IPS-20b (cell line): ENCODE data around the gene PCDHGA1.
A peak's percentile ranks its signal among the peaks of the same experiment; 100 is the strongest.
"Not testable (repeated sequence)": the region's sequence is repeated elsewhere in the genome, so short reads cannot be mapped to it uniquely, and the experiment has no call there.

ENCODE experiments used
- H3K27ac ChIP-seq: one replicate; pipeline ENCODE4 v1.5.1; 2013; ENCODE audit warnings: low read length
- H3K27me3 ChIP-seq: 2 replicates; pipeline ENCODE4 v1.6.1; 2013; ENCODE audit warnings: mild to moderate bottlenecking, low read length, inconsistent platforms; ENCODE audit not compliant: insufficient read depth
- H3K36me3 ChIP-seq: 2 replicates; pipeline ENCODE4 v1.6.1; 2013; ENCODE audit warnings: low read depth, mild to moderate bottlenecking, inconsistent platforms, low read length, moderate library complexity; ENCODE audit not compliant: insufficient read depth
- H3K4me1 ChIP-seq: 2 replicates; pipeline ENCODE4 v1.6.1; 2013; ENCODE audit warnings: mild to moderate bottlenecking, control low read depth, inconsistent platforms, low read length, moderate library complexity; ENCODE audit not compliant: insufficient read depth
- H3K4me3 ChIP-seq: 2 replicates; pipeline ENCODE4 v1.5.1; 2013; ENCODE audit warnings: mild to moderate bottlenecking, low read length, inconsistent platforms
- H3K9ac ChIP-seq: 2 replicates; pipeline ENCODE4 v1.6.1; 2013; ENCODE audit warnings: low read depth, mild to moderate bottlenecking, inconsistent platforms, low read length, moderate library complexity
- H3K9me3 ChIP-seq: 2 replicates; pipeline ENCODE4 v1.6.1; 2013; ENCODE audit warnings: mild to moderate bottlenecking, low read depth, low read length, inconsistent platforms; ENCODE audit not compliant: insufficient read depth

Gene PCDHGA1

DNA sequence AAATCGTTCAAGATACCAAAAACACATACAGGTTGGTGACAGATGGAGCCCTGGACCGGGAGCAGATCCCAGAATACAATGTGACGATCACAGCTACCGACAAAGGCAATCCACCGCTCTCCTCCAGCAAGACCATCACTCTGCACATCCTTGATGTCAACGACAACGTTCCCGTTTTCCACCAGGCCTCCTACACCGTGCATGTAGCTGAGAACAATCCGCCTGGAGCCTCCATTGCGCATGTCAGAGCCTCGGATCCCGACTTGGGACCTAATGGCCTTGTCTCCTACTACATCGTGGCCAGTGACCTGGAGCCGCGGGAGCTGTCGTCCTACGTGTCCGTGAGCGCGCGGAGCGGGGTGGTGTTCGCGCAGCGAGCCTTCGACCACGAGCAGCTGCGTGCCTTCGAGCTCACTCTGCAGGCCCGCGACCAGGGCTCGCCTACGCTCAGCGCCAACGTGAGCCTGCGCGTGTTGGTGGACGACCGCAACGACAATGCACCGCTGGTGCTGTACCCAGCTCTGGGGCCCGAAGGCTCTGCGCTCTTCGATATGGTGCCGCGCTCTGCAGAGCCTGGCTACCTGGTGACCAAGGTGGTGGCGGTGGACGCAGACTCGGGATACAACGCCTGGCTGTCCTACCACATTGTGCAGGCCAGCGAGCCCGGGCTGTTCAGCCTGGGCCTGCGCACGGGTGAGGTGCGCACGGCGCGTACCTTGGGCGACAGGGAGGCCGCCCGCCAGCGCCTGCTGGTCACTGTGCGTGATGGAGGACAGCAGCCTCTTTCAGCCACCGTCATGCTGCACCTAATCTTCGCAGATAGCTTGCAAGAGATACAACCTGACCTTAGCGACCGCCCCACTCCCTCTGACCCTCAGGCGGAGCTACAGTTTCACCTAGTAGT, 41.5 kb downstream of the PCDHGA1 start:
- no peak overlapping the region; the same call in 1 of the 2 replicates for H3K4me3 ChIP-seq
- no peak overlapping the region for H3K27ac ChIP-seq
- no peak overlapping the region for H3K9ac ChIP-seq
- H3K4me1 ChIP-seq, result no peaks in the 10 kb centered on the region
- H3K9me3 ChIP-seq, result peaks cover 67% of the 10 kb centered on the region
- no peaks in the 10 kb centered on the region for H3K36me3 ChIP-seq
- H3K27me3 ChIP-seq, result no peaks in the 10 kb centered on the region

DNA sequence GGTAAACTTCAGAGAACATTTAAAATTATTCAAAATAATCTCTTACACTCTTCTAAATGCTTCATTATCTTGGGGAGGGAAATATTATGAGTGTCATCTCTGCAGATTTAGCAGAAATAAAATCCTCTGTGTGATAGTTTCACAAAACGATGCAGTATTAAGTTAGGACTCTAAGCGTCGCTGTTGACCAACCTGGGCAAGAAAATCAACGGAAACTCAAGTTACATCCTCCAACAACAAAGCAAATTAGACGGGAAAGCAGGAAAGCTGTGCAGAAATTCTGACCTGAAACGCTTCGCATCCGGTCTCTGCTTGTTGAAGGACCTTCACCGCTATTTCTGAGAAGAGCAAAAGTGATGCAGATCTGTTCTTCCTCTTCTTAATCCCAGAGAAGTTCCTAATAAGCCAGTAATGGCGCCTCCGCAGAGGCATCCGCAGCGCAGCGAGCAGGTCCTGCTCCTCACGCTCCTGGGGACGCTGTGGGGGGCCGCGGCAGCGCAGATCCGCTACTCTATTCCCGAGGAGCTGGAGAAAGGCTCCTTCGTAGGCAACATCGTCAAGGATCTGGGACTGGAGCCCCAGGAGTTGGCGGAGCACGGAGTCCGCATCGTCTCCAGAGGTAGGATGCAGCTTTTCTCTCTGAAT, 43.5 kb downstream of the PCDHGA1 start, which contains the start of gene PCDHGA6:
PCDHGA6 (plus strand) TSS at position 219 of the 645 bp plus-strand sequence; CDS start at position 412, 193 bp downstream.
- H3K9me3 ChIP-seq, result peaks cover 74% of the 10 kb centered on the region
- H3K4me3 ChIP-seq, result no peak within 1 kb of the TSS
- H3K27ac ChIP-seq, result no peak within 1 kb of the TSS
- no peaks in the 10 kb centered on the region for H3K27me3 ChIP-seq
- H3K4me1 ChIP-seq, result no peaks in the 10 kb centered on the region
- H3K36me3 ChIP-seq, result no peaks in the 10 kb centered on the region
- H3K9ac ChIP-seq, result no peak within 1 kb of the TSS

DNA sequence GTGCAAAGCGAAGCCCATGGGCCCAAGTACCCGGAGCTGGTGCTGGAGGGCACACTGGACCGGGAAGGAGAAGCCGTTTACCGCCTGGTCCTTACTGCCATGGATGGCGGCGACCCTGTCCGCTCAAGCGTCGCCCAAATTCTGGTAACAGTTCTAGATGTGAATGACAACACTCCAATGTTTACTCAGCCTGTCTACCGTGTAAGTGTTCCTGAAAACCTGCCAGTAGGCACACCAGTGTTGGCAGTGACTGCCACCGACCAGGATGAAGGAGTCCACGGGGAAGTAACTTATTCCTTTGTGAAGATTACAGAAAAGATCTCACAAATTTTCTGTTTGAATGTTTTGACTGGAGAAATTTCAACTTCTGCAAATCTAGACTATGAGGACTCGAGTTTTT, 44.3 kb downstream of the PCDHGA1 start:
- no peaks in the 10 kb centered on the region for H3K27me3 ChIP-seq
- no peak overlapping the region for H3K4me3 ChIP-seq
- H3K4me1 ChIP-seq, result no peaks in the 10 kb centered on the region
- peaks cover 76% of the 10 kb centered on the region for H3K9me3 ChIP-seq
- H3K36me3 ChIP-seq, result no peaks in the 10 kb centered on the region
- no peak overlapping the region for H3K27ac ChIP-seq
- no peak overlapping the region for H3K9ac ChIP-seq

DNA sequence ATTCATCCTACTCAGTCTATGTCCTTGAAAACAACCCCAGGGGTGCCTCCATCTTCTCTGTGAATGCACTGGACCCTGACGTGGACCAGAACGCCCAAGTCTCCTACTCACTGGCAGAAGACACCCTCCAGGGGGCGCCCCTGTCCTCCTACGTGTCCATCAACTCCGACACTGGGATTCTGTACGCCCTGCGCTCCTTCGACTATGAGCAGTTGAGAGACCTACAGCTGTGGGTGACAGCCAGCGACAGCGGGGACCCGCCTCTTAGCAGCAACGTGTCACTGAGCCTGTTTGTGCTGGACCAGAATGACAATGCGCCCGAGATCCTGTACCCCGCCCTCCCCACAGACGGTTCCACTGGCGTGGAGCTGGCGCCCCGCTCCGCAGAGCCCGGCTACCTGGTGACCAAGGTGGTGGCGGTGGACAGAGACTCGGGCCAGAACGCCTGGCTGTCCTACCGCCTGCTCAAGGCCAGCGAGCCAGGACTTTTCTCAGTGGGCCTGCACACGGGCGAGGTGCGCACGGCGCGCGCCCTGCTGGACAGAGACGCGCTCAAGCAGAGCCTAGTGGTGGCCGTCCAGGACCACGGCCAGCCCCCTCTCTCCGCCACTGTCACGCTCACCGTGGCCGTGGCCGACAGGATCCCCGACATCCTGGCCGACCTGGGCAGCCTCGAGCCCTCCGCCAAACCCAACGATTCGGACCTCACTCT, 45.3 kb downstream of the PCDHGA1 start:
- H3K4me1 ChIP-seq, result not testable (repeated sequence)

DNA sequence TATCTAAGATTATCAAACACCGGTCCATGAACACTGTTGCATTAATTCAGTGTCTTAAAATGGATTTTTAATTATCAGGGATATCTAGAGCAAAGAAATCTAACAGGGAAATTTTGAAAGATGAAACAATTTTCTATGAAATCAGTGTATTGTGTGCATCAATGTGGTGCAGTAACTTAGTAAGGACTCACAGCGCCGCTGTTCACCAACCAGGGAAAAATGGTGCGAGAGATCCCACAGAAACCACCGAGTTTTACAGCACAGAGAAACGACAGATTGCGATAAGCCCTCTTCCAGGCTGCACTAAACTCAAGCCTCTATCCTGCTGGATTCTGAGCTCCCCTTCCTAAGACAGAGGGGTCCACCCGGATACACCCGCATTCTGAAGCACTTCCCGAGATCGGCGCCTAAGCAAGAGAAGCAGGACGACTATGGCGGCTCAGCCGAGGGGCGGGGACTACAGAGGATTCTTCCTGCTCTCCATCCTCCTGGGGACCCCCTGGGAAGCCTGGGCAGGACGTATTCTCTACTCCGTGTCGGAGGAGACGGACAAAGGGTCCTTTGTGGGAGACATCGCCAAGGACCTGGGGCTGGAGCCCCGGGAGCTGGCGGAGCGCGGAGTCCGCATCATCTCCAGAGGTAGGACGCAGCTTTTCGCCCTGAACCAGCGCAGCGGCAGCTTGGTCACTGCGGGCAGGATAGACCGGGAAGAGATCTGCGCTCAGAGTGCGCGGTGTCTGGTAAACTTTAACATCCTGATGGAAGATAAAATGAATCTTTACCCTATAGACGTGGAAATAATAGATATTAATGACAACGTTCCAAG, 52.4 kb downstream of the PCDHGA1 start, which contains the start of gene PCDHGA7:
PCDHGA7 (plus strand) TSS at position 274 of the 826 bp plus-strand sequence; CDS start at position 432, 158 bp downstream.
- Histone ChIP-seq H3K9me3 (peaks cover 54% of the 10 kb centered on the region), H3K36me3 (no peaks in the 10 kb centered on the region), H3K4me3 (no peak within 1 kb of the TSS), H3K27ac (no peak within 1 kb of the TSS), H3K9ac (no peak within 1 kb of the TSS), H3K27me3 (no peaks in the 10 kb centered on the region), H3K4me1 (no peaks in the 10 kb centered on the region)

More for the DNA sequence above, 45.3 kb downstream of the PCDHGA1 start:
- H3K4me3 ChIP-seq, H3K27me3 ChIP-seq, H3K9ac ChIP-seq, H3K27ac ChIP-seq, H3K36me3 ChIP-seq: not testable (repeated sequence)
- H3K9me3 ChIP-seq, result peaks cover 67% of the 10 kb centered on the region

DNA sequence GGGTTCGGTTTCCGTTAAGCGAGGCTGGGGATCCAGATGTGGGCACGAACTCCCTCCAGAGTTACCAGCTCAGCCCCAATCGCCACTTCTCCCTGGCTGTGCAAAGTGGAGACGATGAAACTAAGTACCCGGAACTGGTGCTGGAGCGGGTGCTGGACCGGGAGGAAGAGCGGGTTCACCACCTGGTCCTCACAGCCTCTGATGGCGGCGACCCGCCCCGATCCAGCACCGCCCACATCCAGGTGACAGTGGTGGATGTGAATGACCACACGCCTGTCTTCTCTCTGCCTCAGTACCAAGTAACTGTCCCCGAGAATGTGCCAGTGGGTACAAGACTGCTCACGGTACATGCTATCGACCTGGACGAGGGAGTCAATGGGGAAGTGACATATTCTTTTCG, 53.0 kb downstream of the PCDHGA1 start:
- no peak overlapping the region for H3K27ac ChIP-seq
- no peak overlapping the region for H3K9ac ChIP-seq
- no peak overlapping the region for H3K4me3 ChIP-seq
- H3K36me3 ChIP-seq, result no peaks in the 10 kb centered on the region
- H3K27me3 ChIP-seq, result no peaks in the 10 kb centered on the region
- H3K9me3 ChIP-seq, result peaks cover 57% of the 10 kb centered on the region
- no peaks in the 10 kb centered on the region for H3K4me1 ChIP-seq

DNA sequence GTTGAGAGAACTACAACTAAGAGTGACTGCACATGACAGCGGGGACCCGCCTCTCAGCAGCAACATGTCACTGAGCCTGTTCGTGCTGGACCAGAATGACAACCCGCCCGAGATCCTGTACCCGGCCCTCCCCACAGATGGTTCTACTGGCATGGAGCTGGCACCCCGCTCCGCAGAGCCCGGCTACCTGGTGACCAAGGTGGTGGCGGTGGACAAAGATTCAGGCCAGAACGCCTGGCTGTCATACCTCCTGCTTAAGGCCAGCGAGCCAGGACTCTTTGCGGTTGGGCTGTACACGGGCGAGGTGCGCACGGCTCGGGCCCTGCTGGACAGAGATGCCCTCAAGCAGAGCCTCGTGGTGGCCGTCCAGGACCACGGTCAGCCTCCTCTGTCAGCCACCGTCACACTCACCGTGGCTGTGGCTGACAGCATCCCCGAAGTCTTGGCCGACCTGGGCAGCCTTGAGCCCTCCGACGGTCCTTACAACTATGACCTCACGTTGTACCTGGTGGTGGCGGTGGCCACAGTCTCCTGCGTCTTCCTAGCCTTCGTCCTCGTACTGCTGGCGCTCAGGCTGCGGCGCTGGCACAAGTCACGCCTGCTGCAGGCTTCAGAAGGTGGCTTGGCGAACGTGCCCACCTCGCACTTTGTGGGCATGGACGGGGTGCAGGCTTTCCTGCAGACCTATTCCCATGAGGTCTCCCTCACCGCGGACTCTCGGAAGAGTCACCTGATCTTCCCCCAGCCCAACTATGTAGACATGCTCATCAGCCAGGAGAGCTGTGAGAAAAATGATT, 54.4 kb downstream of the PCDHGA1 start:
- Histone ChIP-seq H3K4me3 (no peak overlapping the region), H3K9me3 (peaks cover 65% of the 10 kb centered on the region), H3K36me3 (no peaks in the 10 kb centered on the region), H3K9ac (no peak overlapping the region), H3K27ac (no peak overlapping the region), H3K27me3 (no peaks in the 10 kb centered on the region), H3K4me1 (no peaks in the 10 kb centered on the region)

DNA sequence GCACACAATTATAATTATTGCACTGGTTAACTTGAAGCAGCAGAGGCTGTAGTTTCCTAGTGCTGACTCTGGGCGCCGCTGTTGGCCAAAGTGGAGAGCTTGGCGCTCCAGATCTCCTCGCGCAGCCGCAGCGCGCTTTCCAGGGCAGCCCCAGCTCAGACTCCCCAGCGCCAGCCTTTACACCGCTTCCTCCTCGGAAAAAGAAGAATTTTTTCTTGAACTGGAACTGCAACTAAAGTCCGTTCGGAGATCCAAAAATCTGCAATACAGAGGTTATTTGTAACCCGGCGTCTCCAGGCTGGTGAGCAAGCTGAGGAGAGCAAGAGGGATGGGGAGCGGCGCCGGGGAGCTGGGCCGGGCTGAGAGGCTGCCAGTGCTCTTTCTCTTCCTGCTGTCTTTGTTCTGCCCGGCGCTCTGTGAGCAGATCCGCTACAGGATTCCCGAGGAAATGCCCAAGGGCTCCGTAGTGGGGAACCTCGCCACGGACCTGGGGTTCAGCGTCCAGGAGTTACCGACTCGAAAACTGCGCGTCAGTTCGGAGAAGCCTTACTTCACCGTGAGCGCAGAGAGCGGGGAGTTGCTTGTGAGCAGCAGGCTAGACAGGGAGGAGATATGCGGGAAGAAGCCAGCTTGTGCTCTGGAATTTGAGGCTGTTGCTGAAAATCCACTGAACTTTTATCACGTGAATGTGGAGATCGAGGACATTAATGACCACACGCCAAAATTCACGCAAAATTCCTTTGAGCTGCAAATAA, 57.4 kb downstream of the PCDHGA1 start, which contains the start of gene PCDHGB4:
PCDHGB4 (plus strand) TSS at position 142 of the 755 bp plus-strand sequence; CDS start at position 329, 187 bp downstream.
- H3K27ac ChIP-seq, H3K27me3 ChIP-seq, H3K4me1 ChIP-seq, H3K9ac ChIP-seq, H3K36me3 ChIP-seq: not testable (repeated sequence)
- Histone ChIP-seq H3K9me3 (peaks cover 74% of the 10 kb centered on the region), H3K4me3 (peak within 1 kb of the TSS; percentile 26; the same call in 1 of the 2 replicates)

DNA sequence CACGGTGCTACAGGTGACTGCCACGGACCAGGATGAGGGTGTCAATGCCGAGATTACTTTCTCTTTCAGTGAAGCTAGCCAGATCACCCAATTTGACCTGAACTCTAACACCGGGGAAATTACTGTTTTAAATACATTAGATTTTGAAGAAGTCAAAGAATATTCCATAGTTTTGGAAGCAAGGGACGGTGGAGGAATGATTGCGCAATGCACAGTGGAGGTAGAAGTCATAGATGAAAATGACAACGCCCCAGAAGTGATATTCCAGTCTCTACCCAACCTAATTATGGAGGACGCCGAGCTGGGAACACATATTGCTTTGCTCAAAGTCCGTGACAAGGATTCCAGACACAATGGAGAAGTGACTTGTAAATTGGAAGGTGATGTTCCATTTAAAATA, 58.3 kb downstream of the PCDHGA1 start:
- no peak overlapping the region for H3K27ac ChIP-seq
- no peak overlapping the region; the same call in 1 of the 2 replicates for H3K4me3 ChIP-seq
- no peak overlapping the region for H3K9ac ChIP-seq
- H3K27me3 ChIP-seq, result no peaks in the 10 kb centered on the region
- no peaks in the 10 kb centered on the region for H3K4me1 ChIP-seq
- no peaks in the 10 kb centered on the region for H3K36me3 ChIP-seq
- peaks cover 74% of the 10 kb centered on the region for H3K9me3 ChIP-seq
